Breast epithelium (tissue), 4 donors: Measurements from ENCODE around the gene GANAB. TPM values are rescaled to one million over a fixed set of nuclear protein-coding genes. Genes with fewer than 3 reads are reported as not detected.
"Not testable (repeated sequence)": the region's sequence is repeated elsewhere in the genome, so short reads cannot be mapped to it uniquely, and the experiment has no call there.

ENCODE experiments used
- DNase-seq, 2 donors: peaks; one replicate each; pipeline ENCODE4 v3.0.0-alpha.2; 2019; ENCODE audit warnings: low spot score in 2 of 2
- H3K27ac ChIP-seq, 2 donors: fragments of 200-600 bp; sonication (generic) in 1 of 2; one replicate each; pipeline ENCODE4 v1.5.1; 2016 to 2019; ENCODE audit warnings: mild to moderate bottlenecking in 1 of 2
- H3K27me3 ChIP-seq, 2 donors: fragments of 200-600 bp; sonication (generic) in 1 of 2; one replicate each; pipeline versions ENCODE4 v1.5.1 to v1.6.0; 2017 to 2019; ENCODE audit warnings: control low read depth in 1 of 2, mild to moderate bottlenecking in 1 of 2
- H3K36me3 ChIP-seq: fragments of 200-600 bp; one replicate; pipeline ENCODE4 v1.5.1; 2019
- H3K4me1 ChIP-seq, 2 donors: fragments of 200-600 bp; sonication (generic); one replicate each; pipeline ENCODE4 v1.5.1; 2016 to 2019; ENCODE audit warnings: control low read depth in 1 of 2
- H3K4me3 ChIP-seq, 3 donors: fragments of 200-600 bp; sonication (generic); 1 replicate in 2 of 3; 2 replicates in 1 of 3; pipeline ENCODE4 v1.5.1; 2016 to 2019; ENCODE audit warnings: mild to moderate bottlenecking in 3 of 3, moderate library complexity in 2 of 3
- H3K9me3 ChIP-seq, 2 donors: fragments of 200-600 bp; sonication (generic) in 1 of 2; one replicate each; pipeline ENCODE4 v1.5.1; 2016 to 2019; ENCODE audit warnings: control low read depth in 1 of 2
- CTCF ChIP-seq, 3 donors: fragments of 450-650 bp; IDR thresholded peaks; one replicate each; pipeline ENCODE4 v1.5.1; 2016 to 2017; ENCODE audit warnings: antibody characterized with exemption in 3 of 3, mild to moderate bottlenecking in 3 of 3, moderate library complexity in 3 of 3
- POLR2A ChIP-seq: fragments of 450-650 bp; IDR thresholded peaks from one replicate; pipeline ENCODE4 v1.6.1; 2016; ENCODE audit warnings: antibody characterized with exemption, mild to moderate bottlenecking, moderate library complexity
- POLR2AphosphoS5 ChIP-seq, 3 donors: sonication (generic); formaldehyde crosslinking; IDR thresholded peaks; one replicate each; pipeline ENCODE4 v1.6.1; 2017; ENCODE audit warnings: antibody characterized with exemption in 3 of 3
- intact Hi-C: fragments of 100-400 bp; cut with DNase I; formaldehyde crosslinking; loops from one replicate; pipeline ENCODE4 v1.15.1; 2023; ENCODE audit warnings: low total_unique reads
- total RNA-seq, 3 donors: library from RNA; depleted of rRNA; stranded (reverse); fragments of >200 nt; gene quantifications; one replicate each; pipeline ENCODE4 v1.1.0, GENCODE V29; 2016

The GANAB gene
- 100 to 1,000 TPM; 114 to 116 (median 116) TPM for total RNA-seq

GRCh38 chr11:62645946-62646824 is at the start of gene GANAB:
Gene GANAB, minus strand, starts transcription at chr11:62646613. Its CDS starts 14 bp downstream, at chr11:62646599.
- intact Hi-C loops: no loop called here
- Histone ChIP-seq H3K4me1 (peaks cover 5 to 10% of the 10 kb centered on the region in 2 donors), H3K36me3 (peaks cover 5% of the 10 kb centered on the region), H3K27me3 (no peaks in the 10 kb centered on the region), H3K9me3 (no peaks in the 10 kb centered on the region), H3K4me3 (peak within 1 kb of the TSS; percentile 85 to 96 (median 96)), H3K27ac (peak within 1 kb of the TSS; percentile 89 to 95)
- peak; percentile 100 for DNase-seq
- TF ChIP-seq POLR2A: peak; percentile 75
- peak; percentile 78 to 92 (median 79) for TF ChIP-seq POLR2AphosphoS5 (IDR thresholded peaks at IDR 0.05)
- TF ChIP-seq CTCF (IDR thresholded peaks at IDR 0.05): peak in 1 of 3 donors; percentile 22

DNA sequence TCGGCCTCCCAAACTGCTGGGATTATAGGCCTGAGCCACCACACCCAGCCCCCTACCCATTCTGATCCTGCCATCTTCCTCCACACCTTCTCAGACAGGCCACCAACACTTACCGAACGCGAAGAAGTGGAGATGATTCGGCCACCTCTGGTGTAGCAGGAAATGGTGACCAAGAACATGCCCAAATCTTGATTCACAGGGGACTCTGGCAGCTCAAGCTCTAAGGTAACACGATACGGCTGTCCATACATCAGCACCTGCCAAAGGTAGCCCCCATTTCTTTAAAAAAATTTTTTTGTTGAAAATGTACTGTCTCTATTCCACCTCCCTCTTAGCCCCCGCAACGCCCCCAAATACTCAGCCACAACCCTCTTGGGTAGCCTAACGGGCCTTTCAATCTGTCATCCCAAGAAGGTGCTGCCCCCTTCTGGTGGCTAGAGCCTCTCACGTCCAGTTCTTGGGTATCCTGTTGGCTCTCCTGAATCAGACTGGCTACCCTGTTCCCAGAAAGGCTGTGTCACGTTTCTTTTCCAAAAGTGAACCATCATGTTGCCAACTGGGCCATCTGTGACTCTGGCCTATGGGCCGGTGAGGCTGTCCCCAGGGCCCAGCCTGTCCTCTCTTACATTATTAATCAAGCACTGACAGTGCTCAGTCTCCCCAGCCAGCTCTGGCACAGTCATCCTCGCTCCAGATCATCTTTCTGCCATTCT is 48.2 kb upstream of the GANAB start:
- peak; percentile 66 to 68 for DNase-seq
- H3K27me3 ChIP-seq: no peaks in the 10 kb centered on the region
- TF ChIP-seq POLR2AphosphoS5 (IDR thresholded peaks at IDR 0.05) (peak in 1 of 3 donors; percentile 23), POLR2A (no peak), CTCF (IDR thresholded peaks at IDR 0.05) (peak; percentile 45 to 72 (median 62))
- H3K4me1 ChIP-seq: no peaks in the 10 kb centered on the region
- no peak overlapping the region for H3K4me3 ChIP-seq
- H3K9me3 ChIP-seq: no peaks in the 10 kb centered on the region
- H3K27ac ChIP-seq: peak overlapping the region in 1 of 2 donors; percentile 38
- H3K36me3 ChIP-seq: no peaks in the 10 kb centered on the region
- intact Hi-C loops: loop anchor here (1.0 kb wide), 1 partner anchor 22 kb away; the partner anchor contains the start of gene LBHD1

- not testable (repeated sequence) for H3K4me3 ChIP-seq, H3K27ac ChIP-seq, H3K36me3 ChIP-seq, DNase-seq, H3K9me3 ChIP-seq, H3K27me3 ChIP-seq, H3K4me1 ChIP-seq
- intact Hi-C loops: loop anchor here (1.0 kb wide), 1 partner anchor 21 kb away; the partner anchor contains the start of gene LBHD1
Measured at GRCh38 chr11:62693624-62694023, 47.2 kb upstream of the GANAB start.

DNA sequence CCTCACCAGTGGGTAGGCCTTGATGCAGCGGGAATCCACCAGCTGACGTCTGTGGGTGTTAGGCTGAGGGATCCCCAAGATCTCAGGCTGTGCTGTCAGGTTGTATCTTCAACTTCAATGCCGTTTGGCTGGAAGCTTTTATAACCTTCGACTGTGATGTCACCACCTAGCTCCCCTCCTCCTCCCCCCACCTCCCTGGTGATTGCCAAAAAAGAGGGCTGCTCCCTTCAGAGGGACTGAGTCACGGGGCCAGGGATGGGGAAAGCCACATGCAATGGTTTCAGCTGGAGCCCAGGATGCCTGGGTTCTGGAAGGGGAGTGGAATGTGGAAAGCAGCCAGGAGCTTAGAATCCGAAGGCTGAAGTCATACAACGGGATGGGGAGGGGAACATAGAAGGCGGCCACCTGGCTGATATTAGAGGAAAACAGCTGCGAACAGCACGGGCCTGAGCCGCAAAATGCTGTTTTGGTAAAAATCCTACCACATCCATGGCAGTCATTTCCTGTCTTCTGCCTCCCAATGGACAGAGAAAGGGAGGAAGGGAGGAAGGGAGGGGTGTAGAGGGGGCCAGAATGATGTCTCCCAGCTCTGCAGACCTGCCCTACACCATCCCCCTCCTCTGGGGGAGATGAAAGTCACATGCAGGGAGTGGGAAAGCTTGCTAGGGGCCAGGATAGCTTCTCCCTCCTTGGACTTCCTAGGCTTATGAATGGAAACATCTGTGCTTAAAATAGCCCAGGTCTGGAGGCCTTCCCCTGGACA is 43.2 kb upstream of the GANAB start, which contains the start of gene LRRN4CL:
Gene LRRN4CL, minus strand, starts transcription at position 110 of the 763 bp plus-strand sequence. CDS start 1,022 bp downstream, outside the sequence.
- no peaks in the 10 kb centered on the region for H3K9me3 ChIP-seq
- intact Hi-C loops: no loop called here
- DNase-seq: peak in 1 of 2 donors; percentile 53
- TF ChIP-seq CTCF (IDR thresholded peaks at IDR 0.05) (no peak), POLR2AphosphoS5 (IDR thresholded peaks at IDR 0.05) (peak; percentile 30 to 99 (median 52))
- H3K27me3 ChIP-seq: no peaks in the 10 kb centered on the region
- H3K4me1 ChIP-seq: no peaks in the 10 kb centered on the region
- peak within 1 kb of the TSS; percentile 43 to 91 for H3K27ac ChIP-seq
- peak within 1 kb of the TSS; percentile 35 to 56 (median 38) for H3K4me3 ChIP-seq
- no peaks in the 10 kb centered on the region for H3K36me3 ChIP-seq

GRCh38 chr11:62688491-62688890 is 42.1 kb upstream of the GANAB start:
- no peaks in the 10 kb centered on the region for H3K36me3 ChIP-seq
- H3K27me3 ChIP-seq: no peaks in the 10 kb centered on the region
- TF ChIP-seq POLR2A (no peak), POLR2AphosphoS5 (IDR thresholded peaks at IDR 0.05) (no peak)
- intact Hi-C loops: no loop called here
- H3K4me1 ChIP-seq: no peaks in the 10 kb centered on the region
- H3K4me3 ChIP-seq: peak overlapping the region; percentile 35 to 56 (median 38)
- no peak for DNase-seq
- no peaks in the 10 kb centered on the region for H3K9me3 ChIP-seq
- peak overlapping the region; percentile 40 to 82 for H3K27ac ChIP-seq
